Measurements from ENCODE around the gene CCDC60. TPM values are rescaled to one million over a fixed set of nuclear protein-coding genes. Genes with fewer than 3 reads are reported as not detected.

The CCDC60 gene
- total RNA-seq, 3 donors from 2014 or later = not detected

DNA sequence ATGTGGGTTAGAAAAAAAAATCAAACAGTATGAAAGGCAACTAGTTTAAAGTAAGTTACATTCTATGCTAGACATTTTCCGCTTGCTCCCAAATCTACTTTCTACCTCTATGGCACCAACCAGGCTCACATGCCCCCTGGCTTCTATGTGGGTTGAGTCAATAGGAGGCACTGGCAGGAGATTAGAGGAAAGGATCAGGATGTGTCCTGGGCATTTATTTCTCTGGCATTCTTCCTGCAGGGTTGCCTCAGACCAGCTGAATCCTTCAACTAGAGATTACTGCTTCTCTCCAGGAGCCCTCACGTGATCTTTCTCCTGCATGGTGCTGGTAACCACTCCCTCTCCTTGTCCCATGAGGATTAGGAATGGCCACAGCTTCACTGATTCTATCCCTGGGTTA, 14.9 kb upstream of the CCDC60 start:
- TF ChIP-seq POLR2A (IDR thresholded peaks at IDR 0.05) (no peak), POLR2AphosphoS5 (IDR thresholded peaks at IDR 0.05) (no peak)
- TF ChIP-seq, protein P1, sequence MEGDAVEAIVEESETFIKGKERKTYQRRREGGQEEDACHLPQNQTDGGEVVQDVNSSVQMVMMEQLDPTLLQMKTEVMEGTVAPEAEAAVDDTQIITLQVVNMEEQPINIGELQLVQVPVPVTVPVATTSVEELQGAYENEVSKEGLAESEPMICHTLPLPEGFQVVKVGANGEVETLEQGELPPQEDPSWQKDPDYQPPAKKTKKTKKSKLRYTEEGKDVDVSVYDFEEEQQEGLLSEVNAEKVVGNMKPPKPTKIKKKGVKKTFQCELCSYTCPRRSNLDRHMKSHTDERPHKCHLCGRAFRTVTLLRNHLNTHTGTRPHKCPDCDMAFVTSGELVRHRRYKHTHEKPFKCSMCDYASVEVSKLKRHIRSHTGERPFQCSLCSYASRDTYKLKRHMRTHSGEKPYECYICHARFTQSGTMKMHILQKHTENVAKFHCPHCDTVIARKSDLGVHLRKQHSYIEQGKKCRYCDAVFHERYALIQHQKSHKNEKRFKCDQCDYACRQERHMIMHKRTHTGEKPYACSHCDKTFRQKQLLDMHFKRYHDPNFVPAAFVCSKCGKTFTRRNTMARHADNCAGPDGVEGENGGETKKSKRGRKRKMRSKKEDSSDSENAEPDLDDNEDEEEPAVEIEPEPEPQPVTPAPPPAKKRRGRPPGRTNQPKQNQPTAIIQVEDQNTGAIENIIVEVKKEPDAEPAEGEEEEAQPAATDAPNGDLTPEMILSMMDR (IDR thresholded peaks at IDR 0.05) = no peak
- DNase-seq (ENCODE audit: low spot score in 2 of 2) = no peak
- Histone ChIP-seq H3K27ac (no peak overlapping the region), H3K4me1 (no peaks in the 10 kb centered on the region), H3K27me3 (no peaks in the 10 kb centered on the region), H3K36me3 (no peaks in the 10 kb centered on the region), H3K9me3 (peaks cover 0 to 6% of the 10 kb centered on the region in 2 donors), H3K4me3 (no peak overlapping the region)
- intact Hi-C loops (cut with DNase I; ENCODE audit: low total_unique reads) = no loop called here

DNA sequence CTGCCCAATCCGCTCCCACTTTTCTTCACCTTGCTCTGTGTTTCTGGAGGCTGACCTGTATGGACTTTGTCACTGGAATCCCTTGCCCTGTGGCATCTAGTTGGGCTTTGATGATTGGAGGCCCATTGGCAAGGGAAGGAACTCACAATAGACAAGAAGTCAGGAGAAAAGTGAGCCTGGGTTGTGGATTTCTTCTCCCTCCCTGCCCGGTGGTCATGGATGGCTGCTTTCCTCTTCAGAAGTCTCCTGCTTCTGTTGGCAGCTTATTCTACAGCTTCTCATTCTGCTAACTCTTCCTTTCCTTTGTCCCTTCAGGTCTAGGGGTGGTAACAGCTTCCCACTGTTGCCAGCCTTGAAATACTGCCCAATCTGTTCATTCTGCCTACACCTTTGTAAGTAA, 13.9 kb upstream of the CCDC60 start:
- TF ChIP-seq POLR2A (IDR thresholded peaks at IDR 0.05) = no peak
- TF ChIP-seq POLR2AphosphoS5 (IDR thresholded peaks at IDR 0.05) = no peak
- TF ChIP-seq, protein P1 (IDR thresholded peaks at IDR 0.05) = no peak
- H3K27me3 ChIP-seq = no peaks in the 10 kb centered on the region
- H3K27ac ChIP-seq = no peak overlapping the region
- no peaks in the 10 kb centered on the region for H3K36me3 ChIP-seq
- H3K9me3 ChIP-seq = peaks cover 0 to 6% of the 10 kb centered on the region in 2 donors
- no peaks in the 10 kb centered on the region for H3K4me1 ChIP-seq
- no peak overlapping the region for H3K4me3 ChIP-seq
- intact Hi-C loops (cut with DNase I; ENCODE audit: low total_unique reads) = no loop called here
- no peak for DNase-seq (ENCODE audit: low spot score in 2 of 2)

DNA sequence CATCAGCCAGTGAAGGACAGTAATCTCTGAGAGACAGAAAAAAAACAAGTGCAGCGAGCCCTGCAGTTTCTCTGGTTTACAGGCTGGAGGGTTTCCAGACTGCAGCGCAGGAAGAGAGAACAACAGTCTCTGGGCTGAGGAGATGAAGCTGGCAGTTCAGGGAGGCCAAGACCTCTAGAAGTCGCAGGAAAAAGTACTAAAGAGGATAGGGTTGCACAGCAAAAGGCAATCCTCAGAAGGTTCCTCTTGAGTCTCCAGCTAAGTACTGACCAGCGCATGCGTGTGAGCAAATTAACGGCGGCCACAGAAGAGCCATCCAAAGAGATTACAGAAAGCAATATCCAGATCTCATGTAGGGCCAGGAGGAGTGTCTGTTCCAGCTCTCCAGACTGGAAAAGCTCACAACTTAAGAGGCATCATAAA, 12.2 kb upstream of the CCDC60 start:
- Histone ChIP-seq H3K4me1 (no peaks in the 10 kb centered on the region), H3K4me3 (no peak overlapping the region), H3K27ac (no peak overlapping the region), H3K36me3 (no peaks in the 10 kb centered on the region), H3K27me3 (no peaks in the 10 kb centered on the region), H3K9me3 (peaks cover 0 to 6% of the 10 kb centered on the region in 2 donors)
- intact Hi-C loops (cut with DNase I; ENCODE audit: low total_unique reads) = no loop called here
- DNase-seq (ENCODE audit: low spot score in 2 of 2) = no peak
- no peak for TF ChIP-seq POLR2A (IDR thresholded peaks at IDR 0.05)
- TF ChIP-seq POLR2AphosphoS5 (IDR thresholded peaks at IDR 0.05) = no peak
- TF ChIP-seq, protein P1 (IDR thresholded peaks at IDR 0.05) = no peak

DNA sequence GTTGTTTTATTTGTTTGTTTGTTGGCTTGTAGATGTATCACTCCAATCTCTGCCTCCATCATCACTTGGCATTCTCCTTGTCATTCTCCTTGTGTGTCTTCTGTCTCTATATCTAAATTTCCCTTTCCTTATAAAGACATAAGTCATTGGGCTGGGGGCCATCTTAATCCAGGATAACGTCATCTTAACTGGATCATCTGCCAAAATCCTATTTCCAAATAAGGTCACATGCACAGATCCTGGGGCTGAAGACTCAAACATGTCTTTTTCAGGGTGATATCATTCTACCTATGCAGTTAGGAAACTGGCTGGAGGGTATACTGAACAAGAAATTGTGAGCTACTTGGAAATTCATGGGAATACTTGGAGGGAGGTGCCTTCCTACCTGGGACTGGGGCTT, 8.7 kb upstream of the CCDC60 start:
- DNase-seq (ENCODE audit: low spot score in 2 of 2) = no peak
- Histone ChIP-seq H3K4me1 (no peaks in the 10 kb centered on the region), H3K27ac (no peak overlapping the region), H3K27me3 (peaks cover 0 to 8% of the 10 kb centered on the region in 2 donors), H3K4me3 (no peak overlapping the region), H3K36me3 (no peaks in the 10 kb centered on the region), H3K9me3 (peaks cover 0 to 6% of the 10 kb centered on the region in 2 donors)
- intact Hi-C loops (cut with DNase I; ENCODE audit: low total_unique reads) = loop anchor here (2.0 kb wide), 1 partner anchor 57 kb away; no protein-coding TSS in a partner anchor
- TF ChIP-seq, protein P1 (IDR thresholded peaks at IDR 0.05) = no peak
- TF ChIP-seq POLR2AphosphoS5 (IDR thresholded peaks at IDR 0.05) = no peak
- no peak for TF ChIP-seq POLR2A (IDR thresholded peaks at IDR 0.05)

DNA sequence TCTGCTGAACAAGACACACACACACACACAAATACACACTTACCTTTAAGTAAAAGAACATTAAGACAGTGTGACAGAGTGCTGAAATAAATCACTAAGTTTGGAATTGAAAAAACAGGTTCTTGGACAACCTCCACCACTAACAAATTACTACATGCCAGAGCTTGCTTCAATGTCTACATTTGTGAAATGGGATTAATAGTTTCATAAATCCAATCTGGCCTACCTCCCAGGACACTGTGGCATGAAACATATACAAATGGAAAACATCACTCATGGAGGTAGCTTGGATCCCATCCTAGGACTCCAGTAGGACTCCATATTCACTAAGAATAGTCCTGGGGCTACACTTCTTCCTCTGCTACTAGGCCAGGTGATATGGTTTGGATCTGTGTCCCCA, 8.2 kb upstream of the CCDC60 start:
- Histone ChIP-seq H3K27ac (no peak overlapping the region), H3K4me1 (no peaks in the 10 kb centered on the region), H3K36me3 (no peaks in the 10 kb centered on the region), H3K27me3 (peaks cover 0 to 12% of the 10 kb centered on the region in 2 donors), H3K9me3 (peaks cover 0 to 6% of the 10 kb centered on the region in 2 donors), H3K4me3 (no peak overlapping the region)
- DNase-seq (ENCODE audit: low spot score in 2 of 2) = no peak
- TF ChIP-seq POLR2AphosphoS5 (IDR thresholded peaks at IDR 0.05) = no peak
- TF ChIP-seq, protein P1 (IDR thresholded peaks at IDR 0.05) = no peak
- TF ChIP-seq POLR2A (IDR thresholded peaks at IDR 0.05) = no peak
- intact Hi-C loops (cut with DNase I; ENCODE audit: low total_unique reads) = loop anchor here (2.0 kb wide), 1 partner anchor 56 kb away; no protein-coding TSS in a partner anchor

Measured in breast epithelium (tissue), 4 donors.